ENCODE data around the gene FAM124B.

Gene FAM124B

GRCh38 chr2:224413381-224413780, 11.5 kb upstream of the FAM124B start:
- Histone ChIP-seq H3K36me3 (ENCODE audit: control insufficient read depth, insufficient read depth, low read length) (no peaks in the 10 kb centered on the region), H3K27me3 (replicated peaks; ENCODE audit: control insufficient read depth, insufficient read depth, low read length) (no peaks in the 10 kb centered on the region), H3K4me3 (replicated peaks; ENCODE audit: low read depth, low read length) (no peak overlapping the region)
- no peak for DNase-seq (ENCODE audit: extremely low read depth, insufficient read length)
- TF ChIP-seq CTCF (IDR thresholded peaks at IDR 0.05; ENCODE audit: insufficient read depth, low read length, poor library complexity, severe bottlenecking): no peak

- Histone ChIP-seq H3K27me3 (replicated peaks; ENCODE audit: control insufficient read depth, insufficient read depth, low read length) (no peaks in the 10 kb centered on the region), H3K4me3 (replicated peaks; ENCODE audit: low read depth, low read length) (no peak overlapping the region), H3K36me3 (ENCODE audit: control insufficient read depth, insufficient read depth, low read length) (no peaks in the 10 kb centered on the region)
- TF ChIP-seq CTCF (IDR thresholded peaks at IDR 0.05; ENCODE audit: insufficient read depth, low read length, poor library complexity, severe bottlenecking): no peak
- DNase-seq (ENCODE audit: extremely low read depth, insufficient read length): no peak
Observed at GRCh38 chr2:224412141-224413015, 10.5 kb upstream of the FAM124B start.

- no peak for DNase-seq (ENCODE audit: extremely low read depth, insufficient read length)
- no peaks in the 10 kb centered on the region for H3K36me3 ChIP-seq (ENCODE audit: control insufficient read depth, insufficient read depth, low read length)
- no peaks in the 10 kb centered on the region for H3K27me3 ChIP-seq (replicated peaks; ENCODE audit: control insufficient read depth, insufficient read depth, low read length)
- H3K4me3 ChIP-seq (replicated peaks; ENCODE audit: low read depth, low read length): no peak overlapping the region
- TF ChIP-seq CTCF (IDR thresholded peaks at IDR 0.05; ENCODE audit: insufficient read depth, low read length, poor library complexity, severe bottlenecking): no peak
Observed at GRCh38 chr2:224410946-224411561, 9.1 kb upstream of the FAM124B start.

- no peak for DNase-seq (ENCODE audit: extremely low read depth, insufficient read length)
- no peak for TF ChIP-seq CTCF (IDR thresholded peaks at IDR 0.05; ENCODE audit: insufficient read depth, low read length, poor library complexity, severe bottlenecking)
- Histone ChIP-seq H3K4me3 (replicated peaks; ENCODE audit: low read depth, low read length) (no peak overlapping the region), H3K36me3 (ENCODE audit: control insufficient read depth, insufficient read depth, low read length) (no peaks in the 10 kb centered on the region), H3K27me3 (replicated peaks; ENCODE audit: control insufficient read depth, insufficient read depth, low read length) (no peaks in the 10 kb centered on the region)
Observed at GRCh38 chr2:224408676-224409075, 6.8 kb upstream of the FAM124B start.

GRCh38 chr2:224407241-224407701, 5.4 kb upstream of the FAM124B start:
- Histone ChIP-seq H3K27me3 (replicated peaks; ENCODE audit: control insufficient read depth, insufficient read depth, low read length) (no peaks in the 10 kb centered on the region), H3K4me3 (replicated peaks; ENCODE audit: low read depth, low read length) (no peak overlapping the region), H3K36me3 (ENCODE audit: control insufficient read depth, insufficient read depth, low read length) (no peaks in the 10 kb centered on the region)
- no peak for TF ChIP-seq CTCF (IDR thresholded peaks at IDR 0.05; ENCODE audit: insufficient read depth, low read length, poor library complexity, severe bottlenecking)
- DNase-seq (ENCODE audit: extremely low read depth, insufficient read length): no peak

Measured in GM06990 (cell line).